Activated gamma-delta T cell (primary cell): Measurements from ENCODE around the gene ZNF780B.

Experiments used
- DNase-seq: peaks from one replicate; lab custom pipeline; 2025; lab: John Stamatoyannopoulos, UW

Gene ZNF780B

DNA sequence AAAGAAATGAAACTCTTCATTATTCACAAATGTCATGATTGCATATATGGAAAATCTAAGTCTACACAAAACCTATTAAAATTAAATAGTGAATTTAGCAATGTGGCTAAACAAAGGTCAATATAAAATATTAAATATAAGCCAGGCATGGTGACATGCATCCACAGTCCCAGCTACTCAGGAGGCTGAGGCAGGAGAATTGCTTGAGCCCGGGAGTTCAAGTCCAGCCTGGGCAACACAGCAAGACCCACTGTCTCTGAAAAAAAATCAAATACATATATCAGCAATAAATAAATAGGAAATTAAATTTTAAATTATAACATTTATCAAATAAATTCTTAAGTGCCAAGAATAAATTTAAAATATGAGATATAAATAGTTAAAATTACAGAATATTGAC, 73.1 kb downstream of the ZNF780B start:
- no peak for DNase-seq
